Measurements from ENCODE around the gene TTC3. TPM values are rescaled to one million over a fixed set of nuclear protein-coding genes. Genes with fewer than 3 reads are reported as not detected.

Gene TTC3, protein sequence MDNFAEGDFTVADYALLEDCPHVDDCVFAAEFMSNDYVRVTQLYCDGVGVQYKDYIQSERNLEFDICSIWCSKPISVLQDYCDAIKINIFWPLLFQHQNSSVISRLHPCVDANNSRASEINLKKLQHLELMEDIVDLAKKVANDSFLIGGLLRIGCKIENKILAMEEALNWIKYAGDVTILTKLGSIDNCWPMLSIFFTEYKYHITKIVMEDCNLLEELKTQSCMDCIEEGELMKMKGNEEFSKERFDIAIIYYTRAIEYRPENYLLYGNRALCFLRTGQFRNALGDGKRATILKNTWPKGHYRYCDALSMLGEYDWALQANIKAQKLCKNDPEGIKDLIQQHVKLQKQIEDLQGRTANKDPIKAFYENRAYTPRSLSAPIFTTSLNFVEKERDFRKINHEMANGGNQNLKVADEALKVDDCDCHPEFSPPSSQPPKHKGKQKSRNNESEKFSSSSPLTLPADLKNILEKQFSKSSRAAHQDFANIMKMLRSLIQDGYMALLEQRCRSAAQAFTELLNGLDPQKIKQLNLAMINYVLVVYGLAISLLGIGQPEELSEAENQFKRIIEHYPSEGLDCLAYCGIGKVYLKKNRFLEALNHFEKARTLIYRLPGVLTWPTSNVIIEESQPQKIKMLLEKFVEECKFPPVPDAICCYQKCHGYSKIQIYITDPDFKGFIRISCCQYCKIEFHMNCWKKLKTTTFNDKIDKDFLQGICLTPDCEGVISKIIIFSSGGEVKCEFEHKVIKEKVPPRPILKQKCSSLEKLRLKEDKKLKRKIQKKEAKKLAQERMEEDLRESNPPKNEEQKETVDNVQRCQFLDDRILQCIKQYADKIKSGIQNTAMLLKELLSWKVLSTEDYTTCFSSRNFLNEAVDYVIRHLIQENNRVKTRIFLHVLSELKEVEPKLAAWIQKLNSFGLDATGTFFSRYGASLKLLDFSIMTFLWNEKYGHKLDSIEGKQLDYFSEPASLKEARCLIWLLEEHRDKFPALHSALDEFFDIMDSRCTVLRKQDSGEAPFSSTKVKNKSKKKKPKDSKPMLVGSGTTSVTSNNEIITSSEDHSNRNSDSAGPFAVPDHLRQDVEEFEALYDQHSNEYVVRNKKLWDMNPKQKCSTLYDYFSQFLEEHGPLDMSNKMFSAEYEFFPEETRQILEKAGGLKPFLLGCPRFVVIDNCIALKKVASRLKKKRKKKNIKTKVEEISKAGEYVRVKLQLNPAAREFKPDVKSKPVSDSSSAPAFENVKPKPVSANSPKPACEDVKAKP (N-terminal part only)
- total RNA-seq = 165 and 252 TPM in 2 replicates

DNA sequence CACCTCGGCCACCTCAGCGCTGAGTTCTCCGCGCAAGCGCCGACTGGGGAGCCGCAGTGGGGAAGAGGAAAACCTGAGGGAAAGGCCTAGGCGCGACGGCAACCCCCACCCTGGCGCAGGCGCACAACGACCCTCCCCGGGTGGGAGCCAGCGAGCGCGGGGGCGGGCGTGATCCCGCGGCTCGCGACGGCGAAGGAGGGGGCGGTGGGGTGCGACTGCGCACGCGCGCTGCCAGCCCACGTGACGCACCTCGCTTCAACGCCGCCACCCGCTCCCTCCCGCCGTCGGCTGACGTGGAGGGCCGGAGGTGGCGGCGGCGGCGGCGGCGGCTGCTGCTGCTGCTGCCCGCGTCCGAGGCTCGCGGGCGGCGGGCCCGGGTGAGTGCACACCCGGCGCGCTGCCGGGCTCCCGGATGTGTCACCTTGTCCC is at the start of gene TTC3, which contains the start of gene PIGP:
Gene TTC3 (plus strand): TSS at position 267 of the 429 bp plus-strand sequence. CDS start 14,004 bp downstream, outside the sequence.
Gene PIGP (minus strand): TSS at position 84 of the 429 bp plus-strand sequence. CDS start 556 bp downstream, outside the sequence.

Small RNA genes lying within 50 kb of the gene (small RNA-seq; reads per million reads assigned to genes)
- gene RN7SL678P = not detected
- gene RNU6-696P = not detected

Other genes starting within 250 kb of the TTC3 start
- gene HLCS, start 106.6 kb upstream of the TTC3 start, total RNA-seq = 19.7 and 25.4 TPM in 2 replicates
- gene RIPPLY3, start 66.6 kb upstream of the TTC3 start, total RNA-seq = not detected in 2 replicates
- 8.1 and 9.0 TPM in 2 replicates for gene PIGP, start 183 bp upstream of the TTC3 start, total RNA-seq
- 73.9 and 87.7 TPM in 2 replicates for gene VPS26C, start 194.1 kb downstream of the TTC3 start, total RNA-seq